Endothelial cell (in vitro differentiated cells): Measurements from ENCODE around the gene MEX3B. TPM values are rescaled to one million over a fixed set of nuclear protein-coding genes. Genes with fewer than 3 reads are reported as not detected.

Experiments
- DNase-seq: peaks from one replicate; pipeline ENCODE4 v3.0.0; 2021; ENCODE audit warnings: low spot score
- H3K27ac Mint-ChIP-seq: one replicate; pipeline ENCODE4 v1.8.0; 2021; ENCODE audit warnings: mixed read lengths, inconsistent platforms; ENCODE audit not compliant: unreplicated experiment
- H3K27me3 Mint-ChIP-seq: one replicate; pipeline ENCODE4 v1.8.0; 2021; ENCODE audit warnings: mild to moderate bottlenecking, moderate library complexity, mixed read lengths, inconsistent platforms; ENCODE audit not compliant: unreplicated experiment
- H3K36me3 Mint-ChIP-seq: one replicate; pipeline ENCODE4 v1.8.0; 2021; ENCODE audit warnings: mild to moderate bottlenecking, low read depth, mixed read lengths, inconsistent platforms; ENCODE audit not compliant: unreplicated experiment
- H3K4me1 Mint-ChIP-seq: one replicate; pipeline ENCODE4 v1.8.0; 2021; ENCODE audit warnings: mild to moderate bottlenecking, mixed read lengths, inconsistent platforms; ENCODE audit not compliant: unreplicated experiment
- H3K4me3 Mint-ChIP-seq: one replicate; pipeline ENCODE4 v1.8.0; 2021; ENCODE audit warnings: mild to moderate bottlenecking, mixed read lengths, inconsistent platforms; ENCODE audit not compliant: unreplicated experiment
- H3K9me3 Mint-ChIP-seq: one replicate; pipeline ENCODE4 v1.8.0; 2021; ENCODE audit warnings: mixed read lengths, inconsistent platforms; ENCODE audit not compliant: unreplicated experiment
- CTCF ChIP-seq: fragments of 200-600 bp; sonication (generic); IDR thresholded peaks from one replicate; pipeline ENCODE4 v1.5.0; 2021; ENCODE audit warnings: antibody characterized with exemption; ENCODE audit not compliant: unreplicated experiment
- total RNA-seq: library from RNA; stranded (reverse); fragmentation: NEBNext Ultra II Directional; extraction: Animal tissue kit (Norgen Biotek cat#: 25700); gene quantifications from one replicate; pipeline ENCODE4 v1.2.1, GENCODE V29; 2021; ENCODE audit not compliant: unreplicated experiment

Gene MEX3B
- total RNA-seq, 1 donor from 2014 or later = 98.2 TPM

- no peak for DNase-seq
- H3K9me3 Mint-ChIP-seq = no peaks in the 10 kb centered on the region
- no peak for TF ChIP-seq CTCF
- H3K36me3 Mint-ChIP-seq = peaks cover 4% of the 10 kb centered on the region
- peaks cover 26% of the 10 kb centered on the region for H3K4me1 Mint-ChIP-seq
- no peak overlapping the region for H3K27ac Mint-ChIP-seq
- peaks cover 7% of the 10 kb centered on the region for H3K27me3 Mint-ChIP-seq
- H3K4me3 Mint-ChIP-seq = no peak overlapping the region
These were observed 12.8 kb upstream of the MEX3B start for GRCh38 chr15:82058517-82059204.

- H3K4me3 Mint-ChIP-seq = no peak overlapping the region
- H3K4me1 Mint-ChIP-seq = peaks cover 26% of the 10 kb centered on the region
- H3K27ac Mint-ChIP-seq = no peak overlapping the region
- H3K27me3 Mint-ChIP-seq = peaks cover 7% of the 10 kb centered on the region
- H3K36me3 Mint-ChIP-seq = peaks cover 4% of the 10 kb centered on the region
- no peak for TF ChIP-seq CTCF
- DNase-seq = no peak
- no peaks in the 10 kb centered on the region for H3K9me3 Mint-ChIP-seq
These were observed 12.2 kb upstream of the MEX3B start for GRCh38 chr15:82058026-82058425.

- peaks cover 4% of the 10 kb centered on the region for H3K36me3 Mint-ChIP-seq
- H3K4me3 Mint-ChIP-seq = no peak overlapping the region
- peaks cover 20% of the 10 kb centered on the region for H3K4me1 Mint-ChIP-seq
- no peak for TF ChIP-seq CTCF
- DNase-seq = no peak
- peaks cover 7% of the 10 kb centered on the region for H3K27me3 Mint-ChIP-seq
- H3K9me3 Mint-ChIP-seq = no peaks in the 10 kb centered on the region
- no peak overlapping the region for H3K27ac Mint-ChIP-seq
These were observed 11.4 kb upstream of the MEX3B start for GRCh38 chr15:82056958-82057823.

GRCh38 chr15:82052751-82053150 lies 6.9 kb upstream of the MEX3B start:
- H3K4me1 Mint-ChIP-seq = peaks cover 41% of the 10 kb centered on the region
- no peaks in the 10 kb centered on the region for H3K9me3 Mint-ChIP-seq
- no peaks in the 10 kb centered on the region for H3K36me3 Mint-ChIP-seq
- H3K4me3 Mint-ChIP-seq = no peak overlapping the region
- TF ChIP-seq CTCF = no peak
- no peak overlapping the region for H3K27ac Mint-ChIP-seq
- H3K27me3 Mint-ChIP-seq = peaks cover 6% of the 10 kb centered on the region
- DNase-seq = no peak

GRCh38 chr15:82051664-82052063 lies 5.8 kb upstream of the MEX3B start:
- H3K4me3 Mint-ChIP-seq = no peak overlapping the region
- H3K27me3 Mint-ChIP-seq = peaks cover 6% of the 10 kb centered on the region
- no peaks in the 10 kb centered on the region for H3K36me3 Mint-ChIP-seq
- no peaks in the 10 kb centered on the region for H3K9me3 Mint-ChIP-seq
- H3K27ac Mint-ChIP-seq = no peak overlapping the region
- H3K4me1 Mint-ChIP-seq = peaks cover 33% of the 10 kb centered on the region
- DNase-seq = no peak
- TF ChIP-seq CTCF = no peak
